ENCODE measurements around the gene ST14.

DNA sequence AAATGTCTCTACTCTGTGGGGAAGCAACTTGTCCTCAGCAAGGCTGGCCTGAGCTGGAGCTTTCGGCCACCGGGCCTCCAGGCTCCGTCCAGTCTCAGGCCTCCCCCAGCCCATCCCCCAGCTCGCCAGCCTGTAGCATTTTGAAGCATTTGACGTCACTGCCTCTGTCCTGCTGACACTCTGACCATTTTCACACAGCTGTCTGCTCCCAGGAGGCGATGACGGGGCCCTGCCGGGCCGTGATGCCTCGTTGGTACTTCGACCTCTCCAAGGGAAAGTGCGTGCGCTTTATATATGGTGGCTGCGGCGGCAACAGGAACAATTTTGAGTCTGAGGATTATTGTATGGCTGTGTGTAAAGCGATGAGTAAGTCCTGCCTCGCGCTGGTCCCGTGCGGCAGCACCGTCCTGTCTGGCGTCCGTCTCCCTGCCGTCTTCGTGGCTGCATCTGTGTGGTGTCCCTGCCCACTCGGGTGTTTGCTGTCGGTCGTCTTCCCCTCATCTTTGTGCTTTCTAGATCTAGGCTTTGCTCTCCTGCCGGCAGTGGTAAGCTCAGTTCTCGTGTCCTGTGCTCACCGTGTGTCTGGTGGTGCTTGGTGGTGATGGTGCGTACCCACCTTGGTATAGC is 36.1 kb upstream of the ST14 start:
- TF ChIP-seq ELF1 (IDR thresholded peaks at IDR 0.05): no peak
- TF ChIP-seq, protein P1, sequence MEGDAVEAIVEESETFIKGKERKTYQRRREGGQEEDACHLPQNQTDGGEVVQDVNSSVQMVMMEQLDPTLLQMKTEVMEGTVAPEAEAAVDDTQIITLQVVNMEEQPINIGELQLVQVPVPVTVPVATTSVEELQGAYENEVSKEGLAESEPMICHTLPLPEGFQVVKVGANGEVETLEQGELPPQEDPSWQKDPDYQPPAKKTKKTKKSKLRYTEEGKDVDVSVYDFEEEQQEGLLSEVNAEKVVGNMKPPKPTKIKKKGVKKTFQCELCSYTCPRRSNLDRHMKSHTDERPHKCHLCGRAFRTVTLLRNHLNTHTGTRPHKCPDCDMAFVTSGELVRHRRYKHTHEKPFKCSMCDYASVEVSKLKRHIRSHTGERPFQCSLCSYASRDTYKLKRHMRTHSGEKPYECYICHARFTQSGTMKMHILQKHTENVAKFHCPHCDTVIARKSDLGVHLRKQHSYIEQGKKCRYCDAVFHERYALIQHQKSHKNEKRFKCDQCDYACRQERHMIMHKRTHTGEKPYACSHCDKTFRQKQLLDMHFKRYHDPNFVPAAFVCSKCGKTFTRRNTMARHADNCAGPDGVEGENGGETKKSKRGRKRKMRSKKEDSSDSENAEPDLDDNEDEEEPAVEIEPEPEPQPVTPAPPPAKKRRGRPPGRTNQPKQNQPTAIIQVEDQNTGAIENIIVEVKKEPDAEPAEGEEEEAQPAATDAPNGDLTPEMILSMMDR (IDR thresholded peaks at IDR 0.05): no peak

Data from SK-N-SH (cell line).